Smooth muscle cell (in vitro differentiated cells): ENCODE data around the gene IGF2R. TPM values are rescaled to one million over a fixed set of nuclear protein-coding genes. Genes with fewer than 3 reads are reported as not detected.

ENCODE experiments used
- DNase-seq: peaks from one replicate; lab custom pipeline; 2025; ENCODE audit not compliant: unreplicated experiment; lab: John Stamatoyannopoulos, UW
- H2AFZ ChIP-seq: fragments of 200-600 bp; sonication (generic); 2 replicates; pipeline ENCODE4 v1.6.0; 2016; ENCODE audit warnings: antibody characterized with exemption, low read depth, mild to moderate bottlenecking
- H3F3A ChIP-seq: fragments of 200-600 bp; sonication (generic); 2 replicates; pipeline ENCODE4 v1.6.0; 2017; ENCODE audit warnings: antibody characterized with exemption, low read depth
- H3K27ac ChIP-seq: fragments of 200-600 bp; sonication (generic); 2 replicates; pipeline ENCODE4 v1.5.1; 2016; ENCODE audit warnings: low read depth, mild to moderate bottlenecking
- H3K27me3 ChIP-seq: fragments of 200-600 bp; sonication (generic); 2 replicates; pipeline ENCODE4 v1.6.1; 2016; ENCODE audit warnings: low read depth, mild to moderate bottlenecking
- H3K36me3 ChIP-seq: fragments of 200-600 bp; sonication (generic); 2 replicates; pipeline ENCODE4 v1.5.1; 2016; ENCODE audit warnings: low read depth
- H3K4me1 ChIP-seq: fragments of 200-600 bp; sonication (generic); 2 replicates; pipeline ENCODE4 v1.5.1; 2016; ENCODE audit warnings: low read depth
- H3K4me2 ChIP-seq: fragments of 200-600 bp; sonication (generic); 2 replicates; pipeline ENCODE4 v1.6.0; 2016; ENCODE audit warnings: mild to moderate bottlenecking
- H3K4me3 ChIP-seq: fragments of 200-600 bp; sonication (generic); 2 replicates; pipeline ENCODE4 v1.5.1; 2016; ENCODE audit warnings: mild to moderate bottlenecking
- H3K79me2 ChIP-seq: fragments of 200-600 bp; sonication (generic); 2 replicates; pipeline ENCODE4 v1.6.0; 2016; ENCODE audit warnings: low read depth, mild to moderate bottlenecking
- H3K9ac ChIP-seq: fragments of 200-600 bp; sonication (generic); 2 replicates; pipeline ENCODE4 v1.6.0; 2016; ENCODE audit warnings: low read depth
- H3K9me3 ChIP-seq: fragments of 200-600 bp; sonication (generic); replicated peaks from 2 replicates; pipeline ENCODE4 v1.5.1; 2016; ENCODE audit warnings: low read depth
- H4K20me1 ChIP-seq: fragments of 200-600 bp; sonication (generic); 2 replicates; pipeline ENCODE4 v1.6.0; 2016; ENCODE audit warnings: low read depth
- WGBS: methylation state at CpG from one replicate; pipeline ENCODE4 v1.1.7; 2016; ENCODE audit warnings: low lambda C conversion rate; 5-methylcytosine and 5-hydroxymethylcytosine counted together
- polyA plus RNA-seq: library from polyadenylated mRNA; unstranded; fragments of >200 nt; fragmentation: Nextera tagmentation; extraction: Ambion mirVana; gene quantifications from 2 replicates; pipeline ENCODE4 v1.2.1, GENCODE V29; 2016
- total RNA-seq: library from RNA; depleted of rRNA; stranded (reverse); fragments of >200 nt; gene quantifications from 2 replicates; pipeline ENCODE4 v1.2.3, GENCODE V29; 2014
- TF ChIP-seq, protein P1 (sequence below): fragments of 200-600 bp; sonication (generic); IDR thresholded peaks from 2 replicates; pipeline ENCODE4 v1.5.1; 2017; ENCODE audit warnings: borderline replicate concordance, mild to moderate bottlenecking, antibody characterized with exemption; ENCODE audit not compliant: insufficient read depth, poor library complexity, severe bottlenecking

IGF2R gene
- total and polyA plus RNA-seq, 2 experiments from 2014 or later: 44.7 to 77.4 TPM

DNA sequence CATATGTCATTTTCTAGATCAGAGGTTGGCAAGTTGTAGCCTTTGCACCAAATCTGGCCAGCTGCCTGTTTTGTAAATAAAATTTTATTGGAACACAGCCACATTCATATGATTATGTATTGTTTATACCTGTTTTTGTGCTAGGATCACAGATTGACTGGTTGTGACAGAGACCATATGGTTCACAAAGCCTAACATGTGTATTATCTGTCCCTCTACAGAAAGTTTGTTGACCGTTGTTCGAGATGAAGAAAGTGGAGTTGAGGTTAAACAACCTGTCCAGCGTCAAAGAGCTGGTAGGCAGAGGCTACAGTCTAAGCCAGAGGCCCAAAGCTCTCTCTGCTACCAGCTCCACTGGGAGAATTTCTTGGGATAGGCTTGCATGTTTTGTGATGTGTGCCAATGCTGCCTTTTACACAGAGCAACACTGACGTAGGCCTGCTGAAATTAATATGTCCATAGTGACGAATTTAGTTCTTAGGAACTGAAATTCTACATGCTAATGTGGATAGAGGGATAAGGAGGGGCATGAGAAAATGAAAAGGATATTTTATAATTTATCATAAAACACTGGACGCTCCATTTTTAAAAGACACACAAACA is 11.7 kb upstream of the IGF2R start:
- Histone ChIP-seq H3K36me3 (no peaks in the 10 kb centered on the region), H3K79me2 (no peaks in the 10 kb centered on the region), H3K27ac (no peak overlapping the region), H4K20me1 (no peaks in the 10 kb centered on the region), H3K4me3 (no peak overlapping the region), H3K9me3 (no peaks in the 10 kb centered on the region), H2AFZ (no peak overlapping the region), H3K4me2 (no peak overlapping the region), H3K9ac (no peak overlapping the region), H3K27me3 (no peaks in the 10 kb centered on the region), H3K4me1 (no peaks in the 10 kb centered on the region), H3F3A (no peaks in the 10 kb centered on the region)
- no peak for DNase-seq
- WGBS: 90% methylated on average over 6 of the region's 6 CpGs
- TF ChIP-seq, protein P1, sequence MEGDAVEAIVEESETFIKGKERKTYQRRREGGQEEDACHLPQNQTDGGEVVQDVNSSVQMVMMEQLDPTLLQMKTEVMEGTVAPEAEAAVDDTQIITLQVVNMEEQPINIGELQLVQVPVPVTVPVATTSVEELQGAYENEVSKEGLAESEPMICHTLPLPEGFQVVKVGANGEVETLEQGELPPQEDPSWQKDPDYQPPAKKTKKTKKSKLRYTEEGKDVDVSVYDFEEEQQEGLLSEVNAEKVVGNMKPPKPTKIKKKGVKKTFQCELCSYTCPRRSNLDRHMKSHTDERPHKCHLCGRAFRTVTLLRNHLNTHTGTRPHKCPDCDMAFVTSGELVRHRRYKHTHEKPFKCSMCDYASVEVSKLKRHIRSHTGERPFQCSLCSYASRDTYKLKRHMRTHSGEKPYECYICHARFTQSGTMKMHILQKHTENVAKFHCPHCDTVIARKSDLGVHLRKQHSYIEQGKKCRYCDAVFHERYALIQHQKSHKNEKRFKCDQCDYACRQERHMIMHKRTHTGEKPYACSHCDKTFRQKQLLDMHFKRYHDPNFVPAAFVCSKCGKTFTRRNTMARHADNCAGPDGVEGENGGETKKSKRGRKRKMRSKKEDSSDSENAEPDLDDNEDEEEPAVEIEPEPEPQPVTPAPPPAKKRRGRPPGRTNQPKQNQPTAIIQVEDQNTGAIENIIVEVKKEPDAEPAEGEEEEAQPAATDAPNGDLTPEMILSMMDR: no peak

DNA sequence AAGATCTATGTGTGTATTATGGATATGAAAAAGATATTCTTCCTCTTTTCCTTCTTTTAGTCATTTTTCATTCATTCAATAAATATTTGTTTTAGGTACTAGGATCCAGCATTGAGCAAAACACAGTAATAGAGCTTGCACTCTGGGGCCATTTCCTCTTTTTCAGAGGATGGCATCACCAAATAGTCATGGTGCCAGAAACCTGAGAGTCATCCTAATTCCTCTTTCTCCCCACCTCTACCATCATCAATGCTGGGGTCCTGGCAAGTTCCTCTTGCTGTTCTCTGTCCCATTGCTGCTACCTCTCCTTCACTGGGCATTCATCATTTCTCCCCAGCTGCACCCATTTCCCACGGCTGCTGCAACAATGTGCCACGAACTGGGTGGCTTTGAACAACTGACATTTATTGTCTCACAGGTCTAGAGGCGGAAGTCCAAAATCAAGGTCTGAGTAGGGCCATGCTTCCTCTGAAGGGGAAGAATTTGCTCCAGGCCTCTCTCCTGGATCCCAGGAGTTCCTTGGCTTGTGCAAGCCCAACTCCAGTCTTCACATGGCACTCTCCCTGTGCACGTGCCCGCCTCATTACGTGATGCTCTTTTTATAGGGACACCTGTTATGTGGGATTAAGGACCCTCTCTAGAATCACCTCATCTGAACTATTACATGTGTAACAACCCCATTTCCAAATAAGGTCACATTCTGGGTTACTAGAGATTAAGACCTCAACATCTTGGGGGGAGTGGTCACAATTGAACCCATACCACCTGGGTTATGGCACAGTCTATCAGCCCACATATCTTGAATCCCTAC is 9.5 kb upstream of the IGF2R start:
- Histone ChIP-seq H3K27me3 (peaks cover 10% of the 10 kb centered on the region), H3K9me3 (no peaks in the 10 kb centered on the region), H3K27ac (no peak overlapping the region), H3K9ac (no peak overlapping the region), H3K4me2 (no peak overlapping the region), H3K4me3 (no peak overlapping the region), H3K79me2 (no peaks in the 10 kb centered on the region), H4K20me1 (no peaks in the 10 kb centered on the region), H2AFZ (no peak overlapping the region), H3F3A (no peaks in the 10 kb centered on the region), H3K36me3 (no peaks in the 10 kb centered on the region), H3K4me1 (no peaks in the 10 kb centered on the region)
- DNase-seq: no peak
- TF ChIP-seq, protein P1: no peak
- WGBS: 91% methylated on average over 6 of the region's 6 CpGs

DNA sequence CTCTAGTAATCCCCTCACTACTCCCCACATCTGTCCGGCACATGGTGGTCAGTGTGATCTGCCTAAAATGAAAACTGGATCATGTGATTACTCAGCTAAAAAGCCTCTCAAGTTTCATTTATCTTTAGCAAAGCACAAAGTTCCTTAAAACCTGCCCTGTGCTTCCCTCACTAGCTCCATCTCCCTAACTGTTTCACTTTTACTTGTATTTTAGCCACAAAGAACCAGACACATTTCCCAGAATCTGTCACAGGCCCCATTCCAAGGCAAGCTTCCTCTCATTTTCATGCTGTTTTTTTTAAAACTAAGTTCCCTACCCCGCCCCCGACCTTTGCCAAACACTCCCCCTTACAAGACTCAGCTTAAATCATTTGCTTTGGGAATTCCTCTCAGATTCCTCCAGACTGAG is 8.9 kb upstream of the IGF2R start:
- Histone ChIP-seq H3K4me2 (no peak overlapping the region), H3K4me3 (no peak overlapping the region), H3K9ac (no peak overlapping the region), H3F3A (no peaks in the 10 kb centered on the region), H3K27me3 (peaks cover 16% of the 10 kb centered on the region), H3K79me2 (no peaks in the 10 kb centered on the region), H3K9me3 (no peaks in the 10 kb centered on the region), H4K20me1 (no peaks in the 10 kb centered on the region), H3K4me1 (no peaks in the 10 kb centered on the region), H3K36me3 (no peaks in the 10 kb centered on the region), H3K27ac (no peak overlapping the region), H2AFZ (no peak overlapping the region)
- no peak for DNase-seq
- TF ChIP-seq, protein P1: no peak
- WGBS: 88% methylated on average over 3 of the region's 3 CpGs
